Astrocyte (in vitro differentiated cells and primary cell): Measurements from ENCODE around the gene TMX2. TPM values are rescaled to one million over a fixed set of nuclear protein-coding genes. Genes with fewer than 3 reads are reported as not detected.

Experiments used
- DNase-seq: peaks from one replicate; pipeline ENCODE4 v3.0.0-alpha.2; 2010; ENCODE audit warnings: low read depth
- FAIRE-seq: peaks from 2 replicates; lab custom pipeline; 2011; peaks lifted over from hg19 to GRCh38; lab: Jason Lieb, UNC
- H2AFZ ChIP-seq: 2 replicates; pipeline ENCODE4 v1.6.0; 2012; ENCODE audit warnings: low read depth, low read length, inconsistent platforms
- H3K27ac ChIP-seq: 2 replicates; pipeline ENCODE4 v1.5.1; 2011; ENCODE audit warnings: low read depth, low read length, inconsistent platforms
- H3K27me3 ChIP-seq: 2 replicates; pipeline ENCODE4 v1.6.0; 2011; ENCODE audit warnings: low read length, inconsistent platforms; ENCODE audit not compliant: insufficient read depth
- H3K36me3 ChIP-seq: 2 replicates; pipeline ENCODE4 v1.5.1; 2011; ENCODE audit warnings: low read length, inconsistent platforms; ENCODE audit not compliant: insufficient read depth
- H3K4me1 ChIP-seq: 2 replicates; pipeline ENCODE4 v1.5.1; 2011; ENCODE audit warnings: low read length, inconsistent platforms; ENCODE audit not compliant: insufficient read depth
- H3K4me2 ChIP-seq: 2 replicates; pipeline ENCODE4 v1.6.0; 2012; ENCODE audit warnings: low read length, inconsistent platforms
- H3K4me3 ChIP-seq: 2 replicates; pipeline ENCODE4 v1.5.1; 2011; ENCODE audit warnings: low read depth, mild to moderate bottlenecking, low read length, inconsistent platforms; ENCODE audit not compliant: insufficient read depth
- H3K79me2 ChIP-seq: 2 replicates; pipeline ENCODE4 v1.6.0; 2012; ENCODE audit warnings: mild to moderate bottlenecking, low read length, inconsistent platforms; ENCODE audit not compliant: insufficient read depth
- H3K9ac ChIP-seq: 2 replicates; pipeline ENCODE4 v1.6.0; 2012; ENCODE audit warnings: mild to moderate bottlenecking, low read length, inconsistent platforms
- H3K9me3 ChIP-seq: 2 replicates; pipeline ENCODE4 v1.5.1; 2012; ENCODE audit warnings: low read depth, mild to moderate bottlenecking, low read length, inconsistent platforms; ENCODE audit not compliant: insufficient read depth
- H4K20me1 ChIP-seq: 2 replicates; pipeline ENCODE4 v1.6.0; 2012; ENCODE audit warnings: low read length, inconsistent platforms; ENCODE audit not compliant: insufficient read depth
- H3K27ac Mint-ChIP-seq: one replicate; pipeline ENCODE4 v1.8.0; 2021; ENCODE audit warnings: mild to moderate bottlenecking, mixed read lengths; ENCODE audit not compliant: unreplicated experiment
- H3K27me3 Mint-ChIP-seq: one replicate; pipeline ENCODE4 v1.8.0; 2021; ENCODE audit warnings: low read depth, mixed read lengths; ENCODE audit not compliant: unreplicated experiment
- H3K36me3 Mint-ChIP-seq: one replicate; pipeline ENCODE4 v1.8.0; 2021; ENCODE audit warnings: low read depth, mixed read lengths; ENCODE audit not compliant: unreplicated experiment
- H3K4me1 Mint-ChIP-seq: one replicate; pipeline ENCODE4 v1.8.0; 2021; ENCODE audit warnings: low read depth, mixed read lengths; ENCODE audit not compliant: unreplicated experiment
- H3K4me3 Mint-ChIP-seq: one replicate; pipeline ENCODE4 v1.8.0; 2021; ENCODE audit warnings: mild to moderate bottlenecking, moderate library complexity, mixed read lengths; ENCODE audit not compliant: unreplicated experiment
- H3K9me3 Mint-ChIP-seq: one replicate; pipeline ENCODE4 v1.8.0; 2021; ENCODE audit warnings: mild to moderate bottlenecking, mixed read lengths; ENCODE audit not compliant: unreplicated experiment
- CTCF ChIP-seq: IDR thresholded peaks from 2 replicates; pipeline ENCODE4 v1.5.1; 2011; ENCODE audit warnings: low read depth, mild to moderate bottlenecking, inconsistent platforms, low read length, moderate library complexity; ENCODE audit not compliant: insufficient read depth
- EZH2 ChIP-seq: IDR thresholded peaks from 2 replicates; pipeline ENCODE4 v1.6.1; 2012; ENCODE audit warnings: mild to moderate bottlenecking, low read length, inconsistent platforms; ENCODE audit not compliant: insufficient read depth
- total RNA-seq: library from RNA; stranded (reverse); gene quantifications from 2 replicates; pipeline ENCODE4 v1.2.1, GENCODE V29; 2021

The TMX2 gene
- total RNA-seq, 1 donor from 2014 or later, result 88.0 TPM

GRCh38 chr11:57776031-57776521, 63.7 kb downstream of the TMX2 start:
- no peaks in the 10 kb centered on the region for H3K27me3 ChIP-seq
- H3K9ac ChIP-seq, result peak overlapping the region; percentile 79
- H3K4me1 ChIP-seq, result peaks cover 51% of the 10 kb centered on the region
- H2AFZ ChIP-seq, result no peak overlapping the region
- Mint-ChIP-seq H3K4me1 (peaks cover 80% of the 10 kb centered on the region), H3K27me3 (no peaks in the 10 kb centered on the region), H3K9me3 (no peaks in the 10 kb centered on the region), H3K27ac (peak overlapping the region; percentile 94), H3K36me3 (peaks cover 11% of the 10 kb centered on the region), H3K4me3 (peak overlapping the region; percentile 41)
- peaks cover 94% of the 10 kb centered on the region for H4K20me1 ChIP-seq
- no peak overlapping the region for H3K4me3 ChIP-seq
- H3K4me2 ChIP-seq, result peak overlapping the region; percentile 82
- DNase-seq, result peak; percentile 90
- peak overlapping the region; percentile 88 for H3K27ac ChIP-seq
- peaks cover 99% of the 10 kb centered on the region for H3K79me2 ChIP-seq
- TF ChIP-seq EZH2 (no peak), CTCF (no peak)
- no peaks in the 10 kb centered on the region for H3K9me3 ChIP-seq
- FAIRE-seq, result no peak
- H3K36me3 ChIP-seq, result no peaks in the 10 kb centered on the region

- TF ChIP-seq EZH2 (no peak), CTCF (no peak)
- no peak for FAIRE-seq
- peak overlapping the region; percentile 94 for H3K27ac Mint-ChIP-seq
- peaks cover 11% of the 10 kb centered on the region for H3K36me3 Mint-ChIP-seq
- Histone ChIP-seq H3K27me3 (no peaks in the 10 kb centered on the region), H3K36me3 (no peaks in the 10 kb centered on the region), H3K4me1 (peaks cover 51% of the 10 kb centered on the region), H2AFZ (no peak overlapping the region), H3K9me3 (no peaks in the 10 kb centered on the region), H3K9ac (peak overlapping the region; percentile 79), H3K4me3 (no peak overlapping the region), H4K20me1 (peaks cover 94% of the 10 kb centered on the region), H3K79me2 (peaks cover 99% of the 10 kb centered on the region), H3K4me2 (peak overlapping the region; percentile 82), H3K27ac (peak overlapping the region; percentile 88)
- H3K9me3 Mint-ChIP-seq, result no peaks in the 10 kb centered on the region
- H3K4me3 Mint-ChIP-seq, result peak overlapping the region; percentile 46
- no peaks in the 10 kb centered on the region for H3K27me3 Mint-ChIP-seq
- no peak for DNase-seq
- H3K4me1 Mint-ChIP-seq, result peaks cover 83% of the 10 kb centered on the region
These were observed 64.3 kb downstream of the TMX2 start for GRCh38 chr11:57776577-57777210.

- Mint-ChIP-seq H3K9me3 (no peaks in the 10 kb centered on the region), H3K27ac (peak overlapping the region; percentile 94), H3K4me3 (peak overlapping the region; percentile 75), H3K27me3 (no peaks in the 10 kb centered on the region), H3K36me3 (peaks cover 8% of the 10 kb centered on the region), H3K4me1 (peaks cover 82% of the 10 kb centered on the region)
- Histone ChIP-seq H3K9ac (peak overlapping the region; percentile 79), H3K4me1 (peaks cover 46% of the 10 kb centered on the region), H4K20me1 (peaks cover 94% of the 10 kb centered on the region), H3K27ac (peak overlapping the region; percentile 88), H2AFZ (no peak overlapping the region), H3K4me3 (peak overlapping the region; percentile 48), H3K79me2 (peaks cover 99% of the 10 kb centered on the region), H3K36me3 (no peaks in the 10 kb centered on the region), H3K27me3 (no peaks in the 10 kb centered on the region), H3K9me3 (no peaks in the 10 kb centered on the region), H3K4me2 (peak overlapping the region; percentile 82)
- no peak for FAIRE-seq
- DNase-seq, result no peak
- TF ChIP-seq EZH2 (no peak), CTCF (no peak)
These were observed 65.5 kb downstream of the TMX2 start for GRCh38 chr11:57777969-57778317.
